ENCODE measurements around the gene MIB1. TPM values are rescaled to one million over a fixed set of nuclear protein-coding genes. Genes with fewer than 3 reads are reported as not detected.

MIB1 gene
- total RNA-seq, 2 experiments from 2014 or later: 22.8 to 26.2 TPM

- intact Hi-C loops (cut with micrococcal nuclease): loop anchor here (10.0 kb wide), 2 partner anchors 552 to 958 kb away; no protein-coding TSS in a partner anchor
- CTCF ChIA-PET: no interaction called here
- Mint-ChIP-seq H3K27me3 (ENCODE audit: low read depth) (no peaks in the 10 kb centered on the region), H3K9me3 (no peaks in the 10 kb centered on the region), H3K4me1 (ENCODE audit: low read depth) (peaks cover 50% of the 10 kb centered on the region), H3K27ac (peak overlapping the region; percentile 3), H3K4me3 (no peak overlapping the region), H3K36me3 (ENCODE audit: low read depth) (peaks cover 1% of the 10 kb centered on the region)
- no peak for DNase-seq
Observed at GRCh38 chr18:21747268-21747667, 6.7 kb downstream of the MIB1 start.

GRCh38 chr18:21747764-21748693 is 7.4 kb downstream of the MIB1 start:
- H3K27me3 Mint-ChIP-seq (ENCODE audit: low read depth): no peaks in the 10 kb centered on the region
- H3K9me3 Mint-ChIP-seq: no peaks in the 10 kb centered on the region
- peaks cover 1% of the 10 kb centered on the region for H3K36me3 Mint-ChIP-seq (ENCODE audit: low read depth)
- no peak overlapping the region for H3K4me3 Mint-ChIP-seq
- no peak for DNase-seq
- CTCF ChIA-PET: interaction anchor here (0.6 to 1.2 kb wide), 3 partner anchors 12 to 77 kb away, joined by 3 to 4 read pairs (median 3); no protein-coding TSS in a partner anchor
- H3K27ac Mint-ChIP-seq: no peak overlapping the region
- H3K4me1 Mint-ChIP-seq (ENCODE audit: low read depth): peaks cover 45% of the 10 kb centered on the region
- intact Hi-C loops (cut with micrococcal nuclease): loop anchor here (10.0 kb wide), 2 partner anchors 553 to 957 kb away; no protein-coding TSS in a partner anchor

- Mint-ChIP-seq H3K4me3 (no peak overlapping the region), H3K27ac (no peak overlapping the region), H3K27me3 (ENCODE audit: low read depth) (no peaks in the 10 kb centered on the region), H3K36me3 (ENCODE audit: low read depth) (no peaks in the 10 kb centered on the region), H3K4me1 (ENCODE audit: low read depth) (peaks cover 18% of the 10 kb centered on the region), H3K9me3 (no peaks in the 10 kb centered on the region)
- DNase-seq: no peak
- intact Hi-C loops (cut with micrococcal nuclease): no loop called here
- CTCF ChIA-PET: interaction anchor here (0.7 kb wide), 1 partner anchor 58 kb away, joined by 3 read pairs; no protein-coding TSS in a partner anchor
Observed at GRCh38 chr18:21757833-21758232, 17.2 kb downstream of the MIB1 start.

- Mint-ChIP-seq H3K27me3 (ENCODE audit: low read depth) (no peaks in the 10 kb centered on the region), H3K4me3 (no peak overlapping the region), H3K4me1 (ENCODE audit: low read depth) (peaks cover 8% of the 10 kb centered on the region), H3K36me3 (ENCODE audit: low read depth) (no peaks in the 10 kb centered on the region), H3K9me3 (no peaks in the 10 kb centered on the region), H3K27ac (no peak overlapping the region)
- intact Hi-C loops (cut with micrococcal nuclease): loop anchor here (5.0 kb wide), 1 partner anchor 42 kb away; no protein-coding TSS in a partner anchor
- CTCF ChIA-PET: no interaction called here
- DNase-seq: no peak
Observed at GRCh38 chr18:21759836-21760235, 19.2 kb downstream of the MIB1 start.

GRCh38 chr18:21760321-21760720 is 19.7 kb downstream of the MIB1 start:
- Mint-ChIP-seq H3K36me3 (ENCODE audit: low read depth) (peaks cover 1% of the 10 kb centered on the region), H3K27me3 (ENCODE audit: low read depth) (no peaks in the 10 kb centered on the region), H3K9me3 (no peaks in the 10 kb centered on the region), H3K4me3 (no peak overlapping the region), H3K27ac (no peak overlapping the region), H3K4me1 (ENCODE audit: low read depth) (peaks cover 8% of the 10 kb centered on the region)
- DNase-seq: no peak
- intact Hi-C loops (cut with micrococcal nuclease): loop anchor here (5.0 kb wide), 1 partner anchor 42 kb away; no protein-coding TSS in a partner anchor
- CTCF ChIA-PET: no interaction called here

- Mint-ChIP-seq H3K36me3 (ENCODE audit: low read depth) (peaks cover 11% of the 10 kb centered on the region), H3K4me3 (no peak overlapping the region), H3K27ac (no peak overlapping the region), H3K9me3 (no peaks in the 10 kb centered on the region), H3K4me1 (ENCODE audit: low read depth) (peaks cover 8% of the 10 kb centered on the region), H3K27me3 (ENCODE audit: low read depth) (no peaks in the 10 kb centered on the region)
- CTCF ChIA-PET: no interaction called here
- no peak for DNase-seq
- intact Hi-C loops (cut with micrococcal nuclease): loop anchor here (5.0 kb wide), 1 partner anchor 41 kb away; no protein-coding TSS in a partner anchor
Observed at GRCh38 chr18:21761471-21762115, 21.0 kb downstream of the MIB1 start.

- Mint-ChIP-seq H3K4me1 (ENCODE audit: low read depth) (peaks cover 8% of the 10 kb centered on the region), H3K27ac (no peak overlapping the region), H3K4me3 (no peak overlapping the region), H3K36me3 (ENCODE audit: low read depth) (peaks cover 15% of the 10 kb centered on the region), H3K9me3 (no peaks in the 10 kb centered on the region), H3K27me3 (ENCODE audit: low read depth) (no peaks in the 10 kb centered on the region)
- no peak for DNase-seq
- intact Hi-C loops (cut with micrococcal nuclease): loop anchor here (5.0 kb wide), 1 partner anchor 40 kb away; no protein-coding TSS in a partner anchor
- CTCF ChIA-PET: no interaction called here
Observed at GRCh38 chr18:21762181-21762772, 21.7 kb downstream of the MIB1 start.

GRCh38 chr18:21763846-21764646 is 23.5 kb downstream of the MIB1 start:
- no peak for DNase-seq
- Mint-ChIP-seq H3K9me3 (no peaks in the 10 kb centered on the region), H3K36me3 (ENCODE audit: low read depth) (peaks cover 23% of the 10 kb centered on the region), H3K4me1 (ENCODE audit: low read depth) (peaks cover 8% of the 10 kb centered on the region), H3K27me3 (ENCODE audit: low read depth) (no peaks in the 10 kb centered on the region), H3K27ac (no peak overlapping the region), H3K4me3 (no peak overlapping the region)
- intact Hi-C loops (cut with micrococcal nuclease): loop anchor here (5.0 kb wide), 1 partner anchor 38 kb away; no protein-coding TSS in a partner anchor
- CTCF ChIA-PET: no interaction called here

- CTCF ChIA-PET: no interaction called here
- peaks cover 34% of the 10 kb centered on the region for H3K36me3 Mint-ChIP-seq (ENCODE audit: low read depth)
- H3K4me1 Mint-ChIP-seq (ENCODE audit: low read depth): no peaks in the 10 kb centered on the region
- H3K4me3 Mint-ChIP-seq: no peak overlapping the region
- H3K9me3 Mint-ChIP-seq: no peaks in the 10 kb centered on the region
- no peak for DNase-seq
- no peaks in the 10 kb centered on the region for H3K27me3 Mint-ChIP-seq (ENCODE audit: low read depth)
- no peak overlapping the region for H3K27ac Mint-ChIP-seq
- intact Hi-C loops (cut with micrococcal nuclease): no loop called here
Observed at GRCh38 chr18:21769206-21769605, 28.6 kb downstream of the MIB1 start.

GRCh38 chr18:21774722-21775121 is 34.1 kb downstream of the MIB1 start:
- no peak for DNase-seq
- intact Hi-C loops (cut with micrococcal nuclease): no loop called here
- peaks cover 10% of the 10 kb centered on the region for H3K36me3 Mint-ChIP-seq (ENCODE audit: low read depth)

GRCh38 chr18:21777814-21778213 is 37.2 kb downstream of the MIB1 start:
- Mint-ChIP-seq H3K9me3 (no peaks in the 10 kb centered on the region), H3K36me3 (ENCODE audit: low read depth) (peaks cover 22% of the 10 kb centered on the region), H3K27ac (no peak overlapping the region), H3K4me3 (no peak overlapping the region), H3K4me1 (ENCODE audit: low read depth) (no peaks in the 10 kb centered on the region), H3K27me3 (ENCODE audit: low read depth) (no peaks in the 10 kb centered on the region)
- CTCF ChIA-PET: no interaction called here
- intact Hi-C loops (cut with micrococcal nuclease): no loop called here
- no peak for DNase-seq

More at GRCh38 chr18:21774722-21775121, 34.1 kb downstream of the MIB1 start:
- H3K27ac Mint-ChIP-seq: no peak overlapping the region
- CTCF ChIA-PET: no interaction called here
- H3K27me3 Mint-ChIP-seq (ENCODE audit: low read depth): no peaks in the 10 kb centered on the region
- no peaks in the 10 kb centered on the region for H3K4me1 Mint-ChIP-seq (ENCODE audit: low read depth)
- no peaks in the 10 kb centered on the region for H3K9me3 Mint-ChIP-seq
- H3K4me3 Mint-ChIP-seq: no peak overlapping the region
